Measurements from ENCODE around the gene ZNF282.
"Not testable (repeated sequence)": the region's sequence is repeated elsewhere in the genome, so short reads cannot be mapped to it uniquely, and the experiment has no call there.

The ZNF282 gene

DNA sequence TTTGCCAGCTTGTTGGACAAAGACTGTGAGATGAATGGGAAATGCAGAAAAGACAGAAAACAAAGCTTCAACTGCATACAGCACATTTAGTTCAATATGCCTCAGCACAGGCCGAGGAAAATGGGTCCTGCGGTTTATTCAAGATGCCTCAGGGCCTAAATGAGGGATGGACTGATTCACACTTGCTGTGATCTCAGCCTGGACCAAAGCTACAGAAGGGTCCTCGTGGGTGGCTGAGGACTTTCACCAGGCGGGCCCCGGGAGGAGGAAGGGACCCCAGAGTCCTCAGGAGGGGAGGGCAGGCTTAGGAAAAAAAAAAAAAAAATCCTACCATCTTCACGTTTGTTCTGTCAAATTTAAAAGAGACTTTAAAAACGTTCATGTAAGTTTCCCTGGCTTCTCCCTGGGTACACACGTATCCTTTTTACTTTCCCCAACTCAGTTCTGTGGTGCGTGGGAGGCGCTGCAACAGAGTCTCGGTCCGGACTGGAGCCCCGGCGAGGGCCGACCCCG lies 66.0 kb downstream of the ZNF282 start:
- DNase-seq = no peak

DNA sequence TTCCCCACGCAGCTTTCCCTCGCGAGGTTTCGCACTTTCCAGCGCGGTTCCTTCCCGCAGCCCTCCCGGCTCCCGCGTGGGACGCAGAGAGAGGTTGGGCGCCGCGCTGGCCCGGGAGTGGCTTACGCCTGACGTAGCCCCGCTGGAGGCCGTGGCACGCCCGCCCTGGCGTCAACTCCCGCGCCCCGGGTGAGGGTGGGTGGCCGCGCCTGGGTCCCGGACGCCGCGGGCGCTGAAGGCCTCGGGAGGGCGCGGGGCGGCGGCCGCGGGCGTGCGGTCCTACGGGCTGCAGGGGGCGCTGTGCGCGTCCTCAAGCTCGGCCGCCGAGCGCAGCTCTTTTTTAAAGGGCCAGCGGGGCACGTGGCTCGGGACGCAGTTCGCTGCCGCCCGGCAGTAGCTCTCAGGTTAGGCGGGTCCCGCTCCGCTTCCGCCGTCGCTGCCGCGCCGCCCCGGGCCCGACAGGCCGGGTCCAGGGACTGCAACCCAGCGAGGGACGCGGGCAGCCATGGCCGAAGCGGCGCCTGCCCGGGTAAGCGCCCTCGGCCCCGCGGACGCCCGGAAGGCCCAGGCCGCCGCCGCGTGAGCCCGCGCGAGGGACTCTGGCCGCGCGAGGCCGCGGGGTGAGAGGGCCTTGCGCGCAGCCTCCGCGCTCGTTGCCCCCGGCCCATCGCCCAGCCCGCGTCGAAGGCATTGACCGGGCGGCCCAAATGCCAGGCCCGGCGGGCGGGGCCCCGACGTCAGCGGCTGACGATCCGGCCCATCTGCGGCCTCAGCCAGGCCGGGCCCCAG lies 66.7 kb downstream of the ZNF282 start, which contains the start of gene ZNF783:
Gene ZNF783 (plus strand): TSS at position 368 of the 789 bp plus-strand sequence. CDS start 138 bp downstream, at position 506.
- DNase-seq = peak; percentile 60 to 79 (median 69)

DNA sequence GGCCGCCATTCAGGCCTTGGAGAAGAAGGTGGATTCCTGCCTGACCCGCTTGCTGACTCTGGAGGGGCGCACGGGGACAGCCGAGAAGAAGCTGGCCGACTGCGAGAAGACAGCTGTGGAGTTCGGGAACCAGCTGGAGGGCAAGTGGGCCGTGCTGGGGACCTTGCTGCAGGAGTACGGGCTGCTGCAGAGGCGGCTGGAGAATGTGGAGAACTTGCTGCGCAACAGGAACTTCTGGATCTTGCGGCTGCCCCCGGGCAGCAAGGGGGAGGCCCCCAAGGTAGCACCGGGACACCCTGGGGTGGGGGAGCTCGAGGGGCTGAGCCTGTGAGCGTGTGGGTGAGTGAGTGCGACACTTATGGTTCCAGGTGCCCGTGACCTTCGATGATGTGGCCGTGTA lies 71.1 kb downstream of the ZNF282 start:
- DNase-seq = no peak

DNA sequence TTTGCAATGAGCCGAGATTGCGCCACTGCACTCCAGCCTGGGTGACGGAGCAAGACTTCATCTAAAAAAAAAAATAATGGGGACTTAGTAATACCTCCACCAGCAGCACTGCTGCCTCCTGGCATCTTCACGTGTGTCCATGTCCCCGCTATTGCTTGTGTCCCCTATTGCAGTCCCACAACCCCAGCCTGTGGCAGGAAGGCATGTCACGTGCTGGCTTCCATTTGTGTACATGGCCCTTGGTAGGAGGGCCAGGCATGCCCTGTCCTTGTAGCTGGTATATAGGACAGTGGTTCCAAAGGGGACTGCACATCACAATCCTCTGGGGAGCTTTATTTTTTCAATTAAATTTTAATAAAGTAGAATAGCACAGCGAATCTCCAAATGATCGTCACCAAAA lies 72.4 kb downstream of the ZNF282 start:
- DNase-seq = no peak

DNA sequence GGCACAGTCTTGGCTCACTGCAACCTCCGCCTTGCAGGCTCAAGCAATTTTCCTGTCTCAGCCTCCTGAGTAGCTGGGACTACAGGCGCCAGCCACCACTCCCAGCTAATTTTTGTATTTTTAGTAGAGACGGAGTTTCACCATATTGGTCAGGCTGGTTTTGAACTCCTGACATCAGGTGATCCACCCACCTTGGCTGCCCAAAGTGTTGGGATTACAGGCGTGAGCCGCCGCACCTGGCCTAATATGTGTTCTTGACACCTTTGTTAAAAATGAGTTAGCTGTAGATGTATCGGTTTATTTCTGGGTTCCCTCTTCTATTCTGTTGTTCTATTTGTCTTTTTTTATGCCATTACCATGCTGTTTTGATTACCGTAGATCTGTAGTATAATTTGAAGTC lies 79.1 kb downstream of the ZNF282 start:
- DNase-seq = not testable (repeated sequence)

Data from activated CD4-positive, CD25-positive, alpha-beta regulatory T cell (primary cell).